Endothelial cell of umbilical vein (primary cell): ENCODE measurements around the gene SPAG5. TPM values are rescaled to one million over a fixed set of nuclear protein-coding genes. Genes with fewer than 3 reads are reported as not detected.

Source experiments
- BruUV-seq: library from RNA; stranded (reverse); fragments of 400-500 nt; replicated peaks from 2 replicates; lab custom pipeline; 2021; lab: Mats Ljungman, UMichigan
- CTCF ChIA-PET: fragments of 300-600, 350-600 bp; sonication (Branson Sonifier 250); formaldehyde crosslinking; loops from one replicate; lab custom pipeline; 2021; ENCODE audit warnings: antibody characterized with exemption, inconsistent platforms; lab: Charles Lee
- POLR2A ChIA-PET: fragments of 300-600, 350-600 bp; sonication (Branson Sonifier 250); formaldehyde crosslinking; loops from one replicate; lab custom pipeline; 2021; ENCODE audit warnings: antibody characterized with exemption, inconsistent platforms; lab: Charles Lee
- DNase-seq: peaks from one replicate; pipeline ENCODE4 v3.0.0-alpha.2; 2011; ENCODE audit warnings: low read depth, low spot score
- FAIRE-seq: peaks from 2 replicates; lab custom pipeline; 2011; peaks lifted over from hg19 to GRCh38; lab: Jason Lieb, UNC
- H2AFZ ChIP-seq: 2 replicates; pipeline ENCODE4 v1.6.0; 2012; ENCODE audit warnings: low read depth, low read length, control low read depth, inconsistent platforms
- H3K27ac ChIP-seq: 2 replicates; pipeline ENCODE4 v1.5.1; 2011; ENCODE audit warnings: low read depth, mild to moderate bottlenecking, control low read depth, low read length, moderate library complexity; ENCODE audit not compliant: insufficient read depth
- H3K27me3 ChIP-seq, 2 experiments: 2 replicates each; pipeline versions ENCODE4 v1.6.0 to v1.6.1; 2011; ENCODE audit warnings: low read length in 2 of 2, mixed read lengths in 1 of 2; ENCODE audit not compliant: control insufficient read depth in 2 of 2, insufficient read depth in 2 of 2
- H3K36me3 ChIP-seq, 2 experiments: 2 replicates in 1 of 2; 3 replicates in 1 of 2; pipeline ENCODE4 v1.5.1; 2011; ENCODE audit warnings: low read length in 2 of 2, mild to moderate bottlenecking in 1 of 2, moderate library complexity in 1 of 2; ENCODE audit not compliant: control insufficient read depth in 2 of 2, insufficient read depth in 2 of 2; ENCODE audit errors: extremely low read depth in 1 of 2
- H3K4me1 ChIP-seq: 3 replicates; pipeline ENCODE4 v1.5.1; 2011; ENCODE audit warnings: mild to moderate bottlenecking, low read length; ENCODE audit not compliant: control insufficient read depth, insufficient read depth; ENCODE audit errors: extremely low read depth
- H3K4me2 ChIP-seq: 2 replicates; pipeline ENCODE4 v1.6.1; 2011; ENCODE audit warnings: low read length, control low read depth, mixed read lengths; ENCODE audit not compliant: insufficient read depth
- H3K4me3 ChIP-seq, 3 experiments: fragments of 200-600 bp in 1 of 3; sonication (generic), shearing (Covaris generic) in 1 of 3; replicated peaks in 1 of 3; 2 replicates each; pipeline ENCODE4 v1.5.1; 2011 to 2016; ENCODE audit warnings: control low read depth in 3 of 3, low read length in 3 of 3, mild to moderate bottlenecking in 2 of 3, inconsistent platforms in 1 of 3, low read depth in 1 of 3, moderate library complexity in 1 of 3; ENCODE audit not compliant: insufficient read depth in 1 of 3
- H3K79me2 ChIP-seq: 2 replicates; pipeline ENCODE4 v1.6.0; 2012; ENCODE audit warnings: low read length, inconsistent platforms; ENCODE audit not compliant: control insufficient read depth, insufficient read depth
- H3K9ac ChIP-seq: replicated peaks from 2 replicates; pipeline ENCODE3; 2011; ENCODE audit warnings: low read length, control low read depth; ENCODE audit not compliant: insufficient read depth; ENCODE audit errors: extremely low read depth
- H3K9me1 ChIP-seq: replicated peaks from 3 replicates; pipeline ENCODE4 v1.6.0; 2011; ENCODE audit warnings: mild to moderate bottlenecking, low read length; ENCODE audit not compliant: control insufficient read depth, insufficient read depth; ENCODE audit errors: extremely low read depth
- H3K9me3 ChIP-seq: replicated peaks from 2 replicates; pipeline ENCODE4 v1.5.1; 2012; ENCODE audit warnings: low read length, inconsistent platforms; ENCODE audit not compliant: control insufficient read depth, insufficient read depth
- H4K20me1 ChIP-seq: replicated peaks from 2 replicates; pipeline ENCODE3; 2011; ENCODE audit warnings: mild to moderate bottlenecking, low read length; ENCODE audit not compliant: control insufficient read depth, insufficient read depth; ENCODE audit errors: extremely low read depth
- CTCF ChIP-seq, 2 donors: IDR thresholded peaks; 1 replicate in 1 of 2; 2 replicates in 1 of 2; pipeline ENCODE4 v1.5.1; 2011; ENCODE audit warnings: low read length in 2 of 2, mild to moderate bottlenecking in 2 of 2, moderate library complexity in 2 of 2, control low read depth in 1 of 2, inconsistent platforms in 1 of 2, low read depth in 1 of 2; ENCODE audit not compliant: insufficient read depth in 1 of 2; ENCODE audit errors: extremely low read depth in 1 of 2
- EZH2 ChIP-seq: IDR thresholded peaks from 2 replicates; pipeline ENCODE4 v1.6.1; 2012; ENCODE audit warnings: borderline replicate concordance, low read depth, mild to moderate bottlenecking, moderate library complexity, low read length, inconsistent platforms; ENCODE audit not compliant: severe bottlenecking
- FOS ChIP-seq: IDR thresholded peaks from 2 replicates; pipeline ENCODE4 v1.6.1; 2011; ENCODE audit warnings: mild to moderate bottlenecking, low read length, moderate library complexity, borderline replicate concordance; ENCODE audit not compliant: insufficient read depth
- GATA2 ChIP-seq: IDR thresholded peaks from 2 replicates; pipeline ENCODE4 v1.7.0; 2011; ENCODE audit warnings: low read depth, mild to moderate bottlenecking, moderate library complexity, mixed read lengths, low read length; ENCODE audit not compliant: insufficient read length, insufficient read depth
- JUN ChIP-seq: IDR thresholded peaks from 2 replicates; pipeline ENCODE4 v1.6.1; 2011; ENCODE audit warnings: borderline replicate concordance, low read depth; ENCODE audit not compliant: insufficient read length, insufficient read depth
- MAX ChIP-seq: IDR thresholded peaks from 2 replicates; pipeline ENCODE4 v1.6.1; 2011; ENCODE audit not compliant: insufficient read depth, insufficient read length
- MYC ChIP-seq: IDR thresholded peaks from one replicate; pipeline ENCODE4 v1.6.1; 2011; ENCODE audit warnings: mild to moderate bottlenecking, low read depth, low read length
- POLR2A ChIP-seq: IDR thresholded peaks from 2 replicates; pipeline ENCODE4 v1.6.1; 2012; ENCODE audit warnings: low read depth, mild to moderate bottlenecking, control low read depth, low read length
- POLR2AphosphoS5 ChIP-seq: IDR thresholded peaks from 2 replicates; pipeline ENCODE4 v1.6.1; 2012; ENCODE audit warnings: low read depth, mild to moderate bottlenecking, control low read depth, low read length, moderate library complexity; ENCODE audit not compliant: insufficient read depth
- dilution Hi-C: fragments of 300-500 bp; cut with MboI; formaldehyde crosslinking; loops from one replicate; pipeline ENCODE4 v1.15.0; 2019; ENCODE audit warnings: low sequenced_read_pairs; ENCODE audit not compliant: extremely low pct_ligation_motif_present
- intact Hi-C: fragments of 100-400 bp; cut with micrococcal nuclease; formaldehyde crosslinking; loops from one replicate; pipeline ENCODE4 v1.10.0; 2022
- polyA plus RNA-seq, 4 experiments: library from polyadenylated mRNA; depleted of rRNA in 3 of 4; stranded (reverse) in 3 of 4; unstranded in 1 of 4; fragments of >200 nt; gene quantifications; 2 replicates each; pipeline versions ENCODE4 v1.2.1 to v1.2.3, GENCODE V29; 2011 to 2012; ENCODE audit warnings: missing spikeins in 1 of 4
- total RNA-seq: library from RNA; stranded (reverse); gene quantifications from 2 replicates; pipeline ENCODE4 v1.2.3, GENCODE V29; 2021

Gene SPAG5
- total and polyA plus RNA-seq, 2 donors (not counting 3 experiments of a cell fraction or from before 2014, with no cell fraction given) = 31.7 to 85.4 TPM

DNA sequence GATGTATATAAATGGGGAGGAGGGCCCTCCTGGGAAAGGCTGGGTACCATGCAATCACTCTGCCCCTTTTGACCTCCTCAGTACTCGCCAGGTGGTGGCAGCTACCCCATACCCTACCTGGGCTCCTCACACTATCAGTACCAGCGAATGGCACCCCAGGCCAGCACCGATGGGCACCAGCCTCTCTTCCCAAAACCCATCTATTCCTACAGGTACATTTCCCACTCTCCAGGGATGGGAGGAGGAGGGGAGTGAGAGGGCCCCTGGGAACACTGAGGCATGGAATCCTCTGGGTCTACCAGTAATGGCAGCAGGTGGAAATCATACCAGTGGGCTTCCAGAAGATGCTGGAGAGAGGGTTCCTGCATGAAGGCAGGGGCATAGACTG lies 69.8 kb downstream of the SPAG5 start:
- dilution Hi-C loops = no loop called here
- CTCF ChIA-PET = interaction anchor here (1.2 kb wide), 1 partner anchor 34 kb away, joined by 3 read pairs; no protein-coding TSS in a partner anchor
- Histone ChIP-seq H3K9me1 (no peaks in the 10 kb centered on the region), H3K4me3 (no peak overlapping the region), H3K27ac (no peak overlapping the region), H3K4me2 (no peak overlapping the region), H2AFZ (no peak overlapping the region), H3K9me3 (no peaks in the 10 kb centered on the region), H3K79me2 (no peaks in the 10 kb centered on the region), H3K36me3 (no peaks in the 10 kb centered on the region), H3K27me3 (no peaks in the 10 kb centered on the region), H4K20me1 (no peaks in the 10 kb centered on the region), H3K9ac (no peak overlapping the region), H3K4me1 (no peaks in the 10 kb centered on the region)
- BruUV-seq = no TSS peak
- no peak for FAIRE-seq
- no peak for DNase-seq
- TF ChIP-seq CTCF (IDR thresholded peaks at IDR 0.05; ENCODE audit: extremely low read depth in 1 of 2, insufficient read depth in 1 of 2, low read depth in 1 of 2, low read length in 2 of 2) (no peak), EZH2 (no peak), MAX (no peak), JUN (no peak), GATA2 (no peak), POLR2AphosphoS5 (no peak), FOS (no peak), POLR2A (no peak), MYC (no peak)
- intact Hi-C loops = no loop called here
- POLR2A ChIA-PET = no interaction called here
